ENCODE results near the gene CDK13.
"Not testable (repeated sequence)": the region's sequence is repeated elsewhere in the genome, so short reads cannot be mapped to it uniquely, and the experiment has no call there.

- TF ChIP-seq POLR2AphosphoS5 (IDR thresholded peaks at IDR 0.05; ENCODE audit: low read depth, low read length); TAF1 (IDR thresholded peaks at IDR 0.05; ENCODE audit: low read depth, low read length); POLR2A (IDR thresholded peaks at IDR 0.05; ENCODE audit: low read depth, low read length); SPI1 (IDR thresholded peaks at IDR 0.05; ENCODE audit: low read depth, low read length); PAX5 (IDR thresholded peaks at IDR 0.05; ENCODE audit: insufficient read depth, low read length, severe bottlenecking): not testable (repeated sequence)
These were observed 189.8 kb downstream of the CDK13 start for GRCh38 chr7:40139891-40140290.

Measured in GM12891 (cell line).